Endothelial cell of umbilical vein (primary cell): ENCODE results near the gene GTF3C4. TPM values are rescaled to one million over a fixed set of nuclear protein-coding genes. Genes with fewer than 3 reads are reported as not detected.

ENCODE experiments used
- BruUV-seq: library from RNA; stranded (reverse); fragments of 400-500 nt; replicated peaks from 2 replicates; lab custom pipeline; 2021; lab: Mats Ljungman, UMichigan
- CTCF ChIA-PET: fragments of 300-600, 350-600 bp; sonication (Branson Sonifier 250); formaldehyde crosslinking; loops from one replicate; lab custom pipeline; 2021; ENCODE audit warnings: antibody characterized with exemption, inconsistent platforms; lab: Charles Lee
- POLR2A ChIA-PET: fragments of 300-600, 350-600 bp; sonication (Branson Sonifier 250); formaldehyde crosslinking; loops from one replicate; lab custom pipeline; 2021; ENCODE audit warnings: antibody characterized with exemption, inconsistent platforms; lab: Charles Lee
- DNase-seq: peaks from one replicate; pipeline ENCODE4 v3.0.0-alpha.2; 2011; ENCODE audit warnings: low read depth, low spot score
- FAIRE-seq: peaks from 2 replicates; lab custom pipeline; 2011; peaks lifted over from hg19 to GRCh38; lab: Jason Lieb, UNC
- H2AFZ ChIP-seq: 2 replicates; pipeline ENCODE4 v1.6.0; 2012; ENCODE audit warnings: low read depth, low read length, control low read depth, inconsistent platforms
- H3K27ac ChIP-seq: 2 replicates; pipeline ENCODE4 v1.5.1; 2011; ENCODE audit warnings: low read depth, mild to moderate bottlenecking, control low read depth, low read length, moderate library complexity; ENCODE audit not compliant: insufficient read depth
- H3K27me3 ChIP-seq, 2 experiments: 2 replicates each; pipeline versions ENCODE4 v1.6.0 to v1.6.1; 2011; ENCODE audit warnings: low read length in 2 of 2, mixed read lengths in 1 of 2; ENCODE audit not compliant: control insufficient read depth in 2 of 2, insufficient read depth in 2 of 2
- H3K36me3 ChIP-seq, 2 experiments: 2 replicates in 1 of 2; 3 replicates in 1 of 2; pipeline ENCODE4 v1.5.1; 2011; ENCODE audit warnings: low read length in 2 of 2, mild to moderate bottlenecking in 1 of 2, moderate library complexity in 1 of 2; ENCODE audit not compliant: control insufficient read depth in 2 of 2, insufficient read depth in 2 of 2; ENCODE audit errors: extremely low read depth in 1 of 2
- H3K4me1 ChIP-seq: 3 replicates; pipeline ENCODE4 v1.5.1; 2011; ENCODE audit warnings: mild to moderate bottlenecking, low read length; ENCODE audit not compliant: control insufficient read depth, insufficient read depth; ENCODE audit errors: extremely low read depth
- H3K4me2 ChIP-seq: 2 replicates; pipeline ENCODE4 v1.6.1; 2011; ENCODE audit warnings: low read length, control low read depth, mixed read lengths; ENCODE audit not compliant: insufficient read depth
- H3K4me3 ChIP-seq, 3 experiments: fragments of 200-600 bp in 1 of 3; sonication (generic), shearing (Covaris generic) in 1 of 3; replicated peaks in 1 of 3; 2 replicates each; pipeline ENCODE4 v1.5.1; 2011 to 2016; ENCODE audit warnings: control low read depth in 3 of 3, low read length in 3 of 3, mild to moderate bottlenecking in 2 of 3, inconsistent platforms in 1 of 3, low read depth in 1 of 3, moderate library complexity in 1 of 3; ENCODE audit not compliant: insufficient read depth in 1 of 3
- H3K79me2 ChIP-seq: 2 replicates; pipeline ENCODE4 v1.6.0; 2012; ENCODE audit warnings: low read length, inconsistent platforms; ENCODE audit not compliant: control insufficient read depth, insufficient read depth
- H3K9ac ChIP-seq: replicated peaks from 2 replicates; pipeline ENCODE3; 2011; ENCODE audit warnings: low read length, control low read depth; ENCODE audit not compliant: insufficient read depth; ENCODE audit errors: extremely low read depth
- H3K9me1 ChIP-seq: replicated peaks from 3 replicates; pipeline ENCODE4 v1.6.0; 2011; ENCODE audit warnings: mild to moderate bottlenecking, low read length; ENCODE audit not compliant: control insufficient read depth, insufficient read depth; ENCODE audit errors: extremely low read depth
- H3K9me3 ChIP-seq: replicated peaks from 2 replicates; pipeline ENCODE4 v1.5.1; 2012; ENCODE audit warnings: low read length, inconsistent platforms; ENCODE audit not compliant: control insufficient read depth, insufficient read depth
- H4K20me1 ChIP-seq: replicated peaks from 2 replicates; pipeline ENCODE3; 2011; ENCODE audit warnings: mild to moderate bottlenecking, low read length; ENCODE audit not compliant: control insufficient read depth, insufficient read depth; ENCODE audit errors: extremely low read depth
- CTCF ChIP-seq, 2 donors: IDR thresholded peaks; 1 replicate in 1 of 2; 2 replicates in 1 of 2; pipeline ENCODE4 v1.5.1; 2011; ENCODE audit warnings: low read length in 2 of 2, mild to moderate bottlenecking in 2 of 2, moderate library complexity in 2 of 2, control low read depth in 1 of 2, inconsistent platforms in 1 of 2, low read depth in 1 of 2; ENCODE audit not compliant: insufficient read depth in 1 of 2; ENCODE audit errors: extremely low read depth in 1 of 2
- EZH2 ChIP-seq: IDR thresholded peaks from 2 replicates; pipeline ENCODE4 v1.6.1; 2012; ENCODE audit warnings: borderline replicate concordance, low read depth, mild to moderate bottlenecking, moderate library complexity, low read length, inconsistent platforms; ENCODE audit not compliant: severe bottlenecking
- FOS ChIP-seq: IDR thresholded peaks from 2 replicates; pipeline ENCODE4 v1.6.1; 2011; ENCODE audit warnings: mild to moderate bottlenecking, low read length, moderate library complexity, borderline replicate concordance; ENCODE audit not compliant: insufficient read depth
- GATA2 ChIP-seq: IDR thresholded peaks from 2 replicates; pipeline ENCODE4 v1.7.0; 2011; ENCODE audit warnings: low read depth, mild to moderate bottlenecking, moderate library complexity, mixed read lengths, low read length; ENCODE audit not compliant: insufficient read length, insufficient read depth
- JUN ChIP-seq: IDR thresholded peaks from 2 replicates; pipeline ENCODE4 v1.6.1; 2011; ENCODE audit warnings: borderline replicate concordance, low read depth; ENCODE audit not compliant: insufficient read length, insufficient read depth
- MAX ChIP-seq: IDR thresholded peaks from 2 replicates; pipeline ENCODE4 v1.6.1; 2011; ENCODE audit not compliant: insufficient read depth, insufficient read length
- MYC ChIP-seq: IDR thresholded peaks from one replicate; pipeline ENCODE4 v1.6.1; 2011; ENCODE audit warnings: mild to moderate bottlenecking, low read depth, low read length
- POLR2A ChIP-seq: IDR thresholded peaks from 2 replicates; pipeline ENCODE4 v1.6.1; 2012; ENCODE audit warnings: low read depth, mild to moderate bottlenecking, control low read depth, low read length
- POLR2AphosphoS5 ChIP-seq: IDR thresholded peaks from 2 replicates; pipeline ENCODE4 v1.6.1; 2012; ENCODE audit warnings: low read depth, mild to moderate bottlenecking, control low read depth, low read length, moderate library complexity; ENCODE audit not compliant: insufficient read depth
- dilution Hi-C: fragments of 300-500 bp; cut with MboI; formaldehyde crosslinking; loops from one replicate; pipeline ENCODE4 v1.15.0; 2019; ENCODE audit warnings: low sequenced_read_pairs; ENCODE audit not compliant: extremely low pct_ligation_motif_present
- intact Hi-C: fragments of 100-400 bp; cut with micrococcal nuclease; formaldehyde crosslinking; loops from one replicate; pipeline ENCODE4 v1.10.0; 2022
- polyA plus RNA-seq, 4 experiments: library from polyadenylated mRNA; depleted of rRNA in 3 of 4; stranded (reverse) in 3 of 4; unstranded in 1 of 4; fragments of >200 nt; gene quantifications; 2 replicates each; pipeline versions ENCODE4 v1.2.1 to v1.2.3, GENCODE V29; 2011 to 2012; ENCODE audit warnings: missing spikeins in 1 of 4
- total RNA-seq: library from RNA; stranded (reverse); gene quantifications from 2 replicates; pipeline ENCODE4 v1.2.3, GENCODE V29; 2021

GTF3C4 gene
- total and polyA plus RNA-seq, 2 donors (not counting 3 experiments of a cell fraction or from before 2014, with no cell fraction given): 3.3 to 19.2 TPM

- dilution Hi-C loops: no loop called here
- H3K27ac ChIP-seq: no peak overlapping the region
- H3K36me3 ChIP-seq: peaks cover 6 to 15% of the 10 kb centered on the region in 2 experiments
- peaks cover 2% of the 10 kb centered on the region for H4K20me1 ChIP-seq
- H3K4me2 ChIP-seq: no peak overlapping the region
- no peak overlapping the region for H3K4me3 ChIP-seq
- H3K9me3 ChIP-seq: no peaks in the 10 kb centered on the region
- no peak for DNase-seq
- no peak overlapping the region for H3K9ac ChIP-seq
- peaks cover 7% of the 10 kb centered on the region for H3K4me1 ChIP-seq
- FAIRE-seq: no peak
- intact Hi-C loops: loop anchor here (10.0 kb wide), 2 partner anchors 97 to 267 kb away; partner anchors contain the start of gene TSC1
- no peak overlapping the region for H2AFZ ChIP-seq
- H3K9me1 ChIP-seq: no peaks in the 10 kb centered on the region
- H3K27me3 ChIP-seq: no peaks in the 10 kb centered on the region
- TF ChIP-seq GATA2: no peak
- no peak for TF ChIP-seq JUN
- no peak for TF ChIP-seq CTCF (IDR thresholded peaks at IDR 0.05; ENCODE audit: extremely low read depth in 1 of 2, insufficient read depth in 1 of 2, low read depth in 1 of 2, low read length in 2 of 2)
- no peak for TF ChIP-seq EZH2
- no peak for TF ChIP-seq MAX
- TF ChIP-seq POLR2A: no peak
- no peak for TF ChIP-seq FOS
- no peak for TF ChIP-seq MYC
- no peak for TF ChIP-seq POLR2AphosphoS5
- CTCF ChIA-PET: interaction anchor here (1.5 to 3.3 kb wide), 2 partner anchors 11 to 13 kb away, joined by 3 to 11 read pairs; no protein-coding TSS in a partner anchor
- POLR2A ChIA-PET: no interaction called here
- H3K79me2 ChIP-seq: peaks cover 94% of the 10 kb centered on the region
- no TSS peak for BruUV-seq
These were observed 7.7 kb downstream of the GTF3C4 start for GRCh38 chr9:132677976-132678375.
